Upper lobe of left lung (tissue), 6 donors: Measurements from ENCODE around the gene PPIG. TPM values are rescaled to one million over a fixed set of nuclear protein-coding genes. Genes with fewer than 3 reads are reported as not detected.
"Not testable (repeated sequence)": the region's sequence is repeated elsewhere in the genome, so short reads cannot be mapped to it uniquely, and the experiment has no call there.

Experiments used
- ATAC-seq, 2 donors: fragments of 200-7000 bp; cut with Tn5 transposase; one replicate each; pipeline ENCODE4 v1.9.1; 2022; ENCODE audit warnings: mild to moderate bottlenecking in 2 of 2, moderate library complexity in 2 of 2; ENCODE audit not compliant: low FRiP score in 2 of 2
- DNase-seq, 2 donors: peaks; one replicate each; pipeline ENCODE4 v3.0.0-alpha.2; 2019 to 2020
- H3K27ac ChIP-seq, 4 donors: fragments of 200-600 bp; sonication (generic); one replicate each; pipeline ENCODE4 v1.5.1; 2016 to 2019
- H3K27me3 ChIP-seq, 4 donors: fragments of 200-600 bp; sonication (generic); one replicate each; pipeline ENCODE4 v1.5.1; 2017 to 2019
- H3K36me3 ChIP-seq, 4 donors: fragments of 200-600 bp; sonication (generic); one replicate each; pipeline ENCODE4 v1.5.1; 2016 to 2019
- H3K4me1 ChIP-seq, 4 donors: fragments of 200-600 bp; sonication (generic); one replicate each; pipeline ENCODE4 v1.5.1; 2018 to 2019
- H3K4me3 ChIP-seq, 4 donors: fragments of 200-600 bp; sonication (generic); one replicate each; pipeline ENCODE4 v1.5.1; 2017 to 2019; ENCODE audit warnings: mild to moderate bottlenecking in 2 of 4, moderate library complexity in 1 of 4
- H3K9me3 ChIP-seq, 4 donors: fragments of 200-600 bp; sonication (generic); one replicate each; pipeline ENCODE4 v1.5.1; 2018 to 2019
- EP300 ChIP-seq, 4 donors: sonication (generic); formaldehyde crosslinking; IDR thresholded peaks; one replicate each; pipeline ENCODE4 v1.5.1; 2017; ENCODE audit warnings: antibody characterized with exemption in 4 of 4, control low read depth in 2 of 4
- POLR2A ChIP-seq, 4 donors: fragments of 450-650 bp; IDR thresholded peaks; one replicate each; pipeline ENCODE4 v1.5.1; 2016 to 2017; ENCODE audit warnings: antibody characterized with exemption in 4 of 4, mild to moderate bottlenecking in 2 of 4
- POLR2AphosphoS5 ChIP-seq, 2 donors: sonication (generic); formaldehyde crosslinking; IDR thresholded peaks; one replicate each; pipeline ENCODE4 v1.5.1; 2017; ENCODE audit warnings: antibody characterized with exemption in 2 of 2
- WGBS, 2 donors: methylation state at CpG; one replicate each; pipeline ENCODE4 v1.1.5; 2017 to 2018; 5-methylcytosine and 5-hydroxymethylcytosine counted together
- total RNA-seq, 6 donors: library from RNA; depleted of rRNA in 4 of 6; stranded (reverse); fragments of >200 nt in 4 of 6; gene quantifications; one replicate each; pipeline versions ENCODE4 v1.1.0 to v1.2.1, GENCODE V29; 2016 to 2021
- TF ChIP-seq, protein P1 (sequence below), 6 experiments: fragments of 450-650 bp in 4 of 6; fragments of 200-600 bp in 2 of 6; sonication (generic) in 2 of 6; IDR thresholded peaks; one replicate each; pipeline ENCODE4 v1.5.1; 2016 to 2019; ENCODE audit warnings: antibody characterized with exemption in 6 of 6
- donor health status: DM: no; HTN: no; CAD: no; lungs with moderate emphysema.
- donor health status: DM: no; HTN: yes; CAD: no; lungs with severe emphysema.

PPIG gene
- total RNA-seq, 6 donors from 2014 or later: 27.3 to 69.5 (median 46.2) TPM

DNA sequence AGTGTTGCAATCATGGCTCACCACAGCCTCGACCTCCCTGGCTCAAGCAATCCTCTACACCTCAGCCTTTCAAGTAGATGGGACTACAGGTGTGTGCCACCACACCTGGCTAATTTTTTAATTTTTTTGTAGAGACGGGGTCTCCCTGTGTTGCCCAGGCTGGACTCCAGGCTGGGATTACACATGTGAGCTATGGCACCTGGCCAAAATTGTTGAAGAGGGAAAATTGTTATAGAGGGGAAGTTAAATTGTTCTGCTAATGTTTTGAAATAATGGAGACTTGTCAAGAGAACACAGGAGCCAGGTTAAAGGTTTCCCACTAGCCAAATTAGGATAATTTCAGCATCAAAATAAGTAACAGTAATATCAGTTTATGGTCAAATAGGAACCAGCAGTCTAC is 25.1 kb downstream of the PPIG start:
- 84 to 88% methylated on average over 2 of the region's 2 CpGs for WGBS, 2 donors
- ATAC-seq: no peak
- peaks cover 14 to 95% (median 47%) of the 10 kb centered on the region in 4 donors for H3K36me3 ChIP-seq
- no peak for TF ChIP-seq POLR2AphosphoS5 (IDR thresholded peaks at IDR 0.05)
- TF ChIP-seq, protein P1, sequence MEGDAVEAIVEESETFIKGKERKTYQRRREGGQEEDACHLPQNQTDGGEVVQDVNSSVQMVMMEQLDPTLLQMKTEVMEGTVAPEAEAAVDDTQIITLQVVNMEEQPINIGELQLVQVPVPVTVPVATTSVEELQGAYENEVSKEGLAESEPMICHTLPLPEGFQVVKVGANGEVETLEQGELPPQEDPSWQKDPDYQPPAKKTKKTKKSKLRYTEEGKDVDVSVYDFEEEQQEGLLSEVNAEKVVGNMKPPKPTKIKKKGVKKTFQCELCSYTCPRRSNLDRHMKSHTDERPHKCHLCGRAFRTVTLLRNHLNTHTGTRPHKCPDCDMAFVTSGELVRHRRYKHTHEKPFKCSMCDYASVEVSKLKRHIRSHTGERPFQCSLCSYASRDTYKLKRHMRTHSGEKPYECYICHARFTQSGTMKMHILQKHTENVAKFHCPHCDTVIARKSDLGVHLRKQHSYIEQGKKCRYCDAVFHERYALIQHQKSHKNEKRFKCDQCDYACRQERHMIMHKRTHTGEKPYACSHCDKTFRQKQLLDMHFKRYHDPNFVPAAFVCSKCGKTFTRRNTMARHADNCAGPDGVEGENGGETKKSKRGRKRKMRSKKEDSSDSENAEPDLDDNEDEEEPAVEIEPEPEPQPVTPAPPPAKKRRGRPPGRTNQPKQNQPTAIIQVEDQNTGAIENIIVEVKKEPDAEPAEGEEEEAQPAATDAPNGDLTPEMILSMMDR (IDR thresholded peaks at IDR 0.05): no peak
- no peak for TF ChIP-seq POLR2A (IDR thresholded peaks at IDR 0.05)
- no peak for TF ChIP-seq EP300 (IDR thresholded peaks at IDR 0.05)
- no peaks in the 10 kb centered on the region for H3K4me1 ChIP-seq
- H3K27me3 ChIP-seq: no peaks in the 10 kb centered on the region
- H3K27ac ChIP-seq: no peak overlapping the region
- H3K9me3 ChIP-seq: no peaks in the 10 kb centered on the region
- H3K4me3 ChIP-seq: no peak overlapping the region
- no peak for DNase-seq

DNA sequence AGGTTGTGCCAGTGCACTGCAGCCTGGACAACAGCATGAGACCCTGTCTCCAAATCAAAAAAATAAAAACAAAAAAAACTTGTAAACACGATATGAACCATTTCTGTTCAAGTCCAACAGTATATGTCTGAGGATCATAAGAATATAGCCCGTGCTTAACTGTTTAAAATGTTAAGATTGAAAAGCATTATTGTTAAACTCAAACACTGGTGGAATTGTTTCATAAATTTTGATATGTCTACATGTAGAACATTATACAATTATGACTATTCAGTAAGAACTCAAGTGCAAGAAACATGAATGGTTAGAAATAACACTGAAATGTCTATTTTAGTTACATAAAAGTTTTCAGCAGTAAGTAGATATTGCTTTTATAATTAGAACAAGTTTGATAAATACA is 29.7 kb downstream of the PPIG start:
- WGBS, 2 donors: 89 to 92% methylated on average over 2 of the region's 2 CpGs
- H3K4me1 ChIP-seq: no peaks in the 10 kb centered on the region
- no peaks in the 10 kb centered on the region for H3K27me3 ChIP-seq
- no peak for ATAC-seq
- H3K4me3 ChIP-seq: no peak overlapping the region
- TF ChIP-seq POLR2A (IDR thresholded peaks at IDR 0.05) (no peak), EP300 (IDR thresholded peaks at IDR 0.05) (no peak), POLR2AphosphoS5 (IDR thresholded peaks at IDR 0.05) (no peak)
- TF ChIP-seq, protein P1 (IDR thresholded peaks at IDR 0.05): no peak
- no peak overlapping the region for H3K27ac ChIP-seq
- no peaks in the 10 kb centered on the region for H3K9me3 ChIP-seq
- no peak for DNase-seq
- peaks cover 16 to 86% (median 41%) of the 10 kb centered on the region in 4 donors for H3K36me3 ChIP-seq

DNA sequence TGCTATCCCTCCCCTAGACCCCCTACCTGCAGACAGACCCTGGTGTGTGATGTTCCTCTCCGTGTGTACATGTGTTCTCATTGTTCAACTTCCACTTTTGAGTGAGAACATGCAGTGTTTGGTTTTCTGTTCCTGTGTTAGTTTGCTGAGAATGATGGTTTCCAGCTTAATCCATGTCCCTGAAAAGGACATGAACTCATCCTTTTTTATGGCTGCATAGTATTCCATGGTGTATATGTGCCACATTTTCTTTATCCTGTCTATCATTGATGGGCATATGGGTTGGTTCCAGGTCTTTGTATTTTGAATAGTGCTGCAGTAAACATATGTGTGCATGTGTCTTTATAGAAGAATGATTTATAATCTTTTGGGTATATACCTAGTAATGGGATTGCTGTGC is 31.8 kb downstream of the PPIG start:
- DNase-seq, H3K4me1 ChIP-seq, H3K9me3 ChIP-seq, ATAC-seq, H3K27me3 ChIP-seq, H3K27ac ChIP-seq, H3K4me3 ChIP-seq: not testable (repeated sequence)
- WGBS, 2 donors: 100% methylated on average over 1 of the region's 1 CpG
- H3K36me3 ChIP-seq: peaks cover 5 to 79% (median 31%) of the 10 kb centered on the region in 4 donors

DNA sequence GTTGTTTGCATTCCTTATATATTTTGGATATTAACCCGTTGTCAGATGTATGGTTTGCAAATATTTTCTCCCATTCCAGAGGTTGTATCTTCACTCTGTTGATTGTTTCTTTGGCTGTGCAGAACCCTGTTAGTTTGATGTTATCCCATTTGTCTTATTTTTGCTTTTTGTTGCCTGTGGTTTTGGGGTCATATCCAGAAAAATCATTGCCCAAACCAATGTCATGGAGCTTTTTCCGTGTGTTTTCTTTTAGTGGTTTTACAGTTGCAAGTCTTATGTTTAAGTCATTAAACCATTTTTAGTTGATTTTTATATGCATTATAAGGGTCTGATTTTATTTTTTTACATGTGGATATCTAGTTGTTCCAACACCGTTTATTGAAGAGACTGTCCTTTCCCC is 35.8 kb downstream of the PPIG start:
- DNase-seq (no peak), ATAC-seq (no peak)
- TF ChIP-seq POLR2AphosphoS5 (IDR thresholded peaks at IDR 0.05) (no peak), POLR2A (IDR thresholded peaks at IDR 0.05) (no peak), EP300 (IDR thresholded peaks at IDR 0.05) (no peak)
- TF ChIP-seq, protein P1 (IDR thresholded peaks at IDR 0.05): no peak
- no peak overlapping the region for H3K4me3 ChIP-seq
- H3K4me1 ChIP-seq: no peaks in the 10 kb centered on the region
- H3K36me3 ChIP-seq: peaks cover 3 to 67% (median 19%) of the 10 kb centered on the region in 4 donors
- WGBS, 2 donors: 50 to 62% methylated on average over 3 of the region's 3 CpGs
- no peak overlapping the region for H3K27ac ChIP-seq
- no peaks in the 10 kb centered on the region for H3K9me3 ChIP-seq
- H3K27me3 ChIP-seq: no peaks in the 10 kb centered on the region

DNA sequence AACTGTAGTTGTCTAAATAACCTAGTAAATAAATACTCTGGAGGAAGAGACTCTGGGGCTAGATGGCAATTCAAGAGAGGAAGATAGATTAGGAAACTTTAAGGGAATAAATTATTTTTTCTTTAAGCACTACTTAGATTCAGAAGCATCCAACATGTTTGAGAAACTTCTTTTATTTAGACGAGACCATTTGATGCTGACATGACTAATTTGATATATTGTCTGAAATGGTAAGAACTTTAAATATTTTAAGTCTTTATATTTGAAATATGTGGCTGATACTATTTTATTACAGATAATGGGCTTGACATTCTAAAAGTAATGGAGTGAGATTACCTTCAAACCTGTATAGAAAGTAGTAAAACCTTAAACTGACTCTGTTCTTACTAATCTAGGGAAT is 36.4 kb downstream of the PPIG start:
- 90% methylated on average over 1 of the region's 1 CpG for WGBS, 2 donors
- Histone ChIP-seq H3K36me3 (peaks cover 2 to 62% (median 13%) of the 10 kb centered on the region in 4 donors), H3K4me1 (no peaks in the 10 kb centered on the region), H3K27ac (no peak overlapping the region), H3K9me3 (no peaks in the 10 kb centered on the region), H3K27me3 (no peaks in the 10 kb centered on the region), H3K4me3 (no peak overlapping the region)
- DNase-seq (no peak), ATAC-seq (no peak)
- TF ChIP-seq, protein P1 (IDR thresholded peaks at IDR 0.05): no peak
- TF ChIP-seq POLR2A (IDR thresholded peaks at IDR 0.05) (no peak), POLR2AphosphoS5 (IDR thresholded peaks at IDR 0.05) (no peak), EP300 (IDR thresholded peaks at IDR 0.05) (no peak)
